H1 (cell line): ENCODE results near the gene RRBP1. TPM values are rescaled to one million over a fixed set of nuclear protein-coding genes. Genes with fewer than 3 reads are reported as not detected.

ENCODE experiments used
- CTCF ChIA-PET: fragments of 300-600 bp; sonication (Branson Sonifier 250); formaldehyde crosslinking; loops from one replicate; lab custom pipeline; 2021; ENCODE audit not compliant: partially characterized antibody; lab: Charles Lee
- POLR2A ChIA-PET: fragments of 300-600 bp; sonication (Branson Sonifier 250); formaldehyde crosslinking; loops from one replicate; lab custom pipeline; 2021; ENCODE audit warnings: inconsistent platforms; ENCODE audit not compliant: partially characterized antibody; lab: Charles Lee
- DNase-seq, 2 experiments: peaks; one replicate each; pipeline versions ENCODE4 v3.0.0 to v3.0.0-alpha.2; 2010 to 2022; ENCODE audit warnings: low spot score in 2 of 2, low read depth in 1 of 2, mixed read lengths in 1 of 2
- FAIRE-seq: peaks from 2 replicates; lab custom pipeline; 2011; peaks lifted over from hg19 to GRCh38; lab: Jason Lieb, UNC
- H2AFZ ChIP-seq: 2 replicates; pipeline ENCODE4 v1.8.1; 2012; ENCODE audit warnings: low read length, inconsistent platforms
- H2AK5ac ChIP-seq: 2 replicates; pipeline ENCODE4 v1.6.1; 2013; ENCODE audit warnings: low read depth, low read length
- H2BK120ac ChIP-seq: replicated peaks from 2 replicates; pipeline ENCODE3; 2013; ENCODE audit warnings: low read depth, low read length, inconsistent platforms
- H2BK12ac ChIP-seq: 2 replicates; pipeline ENCODE4 v1.6.1; 2013; ENCODE audit warnings: low read depth, low read length
- H2BK15ac ChIP-seq: 2 replicates; pipeline ENCODE4 v1.6.1; 2013; ENCODE audit warnings: low read length
- H2BK20ac ChIP-seq: 2 replicates; pipeline ENCODE4 v1.6.1; 2013; ENCODE audit warnings: low read length
- H2BK5ac ChIP-seq: 2 replicates; pipeline ENCODE4 v1.6.1; 2013; ENCODE audit warnings: low read depth, low read length
- H3K14ac ChIP-seq: 2 replicates; pipeline ENCODE4 v1.6.1; 2013; ENCODE audit warnings: inconsistent platforms; ENCODE audit not compliant: insufficient read length
- H3K18ac ChIP-seq: 2 replicates; pipeline ENCODE4 v1.6.1; 2013; ENCODE audit warnings: low read length; ENCODE audit errors: extremely low read depth
- H3K23ac ChIP-seq: 2 replicates; pipeline ENCODE4 v1.6.1; 2013; ENCODE audit warnings: inconsistent platforms; ENCODE audit not compliant: insufficient read length
- H3K23me2 ChIP-seq: 2 replicates; pipeline ENCODE4 v1.6.1; 2013; ENCODE audit warnings: low read depth, low read length
- H3K27ac ChIP-seq: 2 replicates; pipeline ENCODE4 v1.6.1; 2011; ENCODE audit warnings: low read depth, low read length, inconsistent platforms
- H3K27me3 ChIP-seq, 4 experiments: replicated peaks in 1 of 4; 1 replicate in 1 of 4; 2 replicates in 3 of 4; pipeline versions ENCODE4 v1.6.1 to v1.8.1; 2011 to 2013; ENCODE audit warnings: low read length in 3 of 4, mild to moderate bottlenecking in 3 of 4, inconsistent platforms in 2 of 4, mixed read lengths in 2 of 4, moderate library complexity in 1 of 4; ENCODE audit not compliant: control insufficient read depth in 3 of 4, insufficient read depth in 3 of 4; ENCODE audit errors: extremely low read depth in 1 of 4
- H3K36me3 ChIP-seq, 4 experiments: 2 replicates each; pipeline versions ENCODE4 v1.6.1 to v1.8.1; 2011 to 2013; ENCODE audit warnings: mild to moderate bottlenecking in 4 of 4, low read length in 3 of 4, moderate library complexity in 2 of 4, control low read depth in 1 of 4, inconsistent platforms in 1 of 4; ENCODE audit not compliant: insufficient read depth in 4 of 4, control insufficient read depth in 2 of 4
- H3K4ac ChIP-seq: replicated peaks from 2 replicates; pipeline ENCODE3; 2013; ENCODE audit warnings: low read length, low read depth, mixed read lengths, inconsistent platforms; ENCODE audit not compliant: insufficient read length
- H3K4me1 ChIP-seq, 4 experiments: replicated peaks in 1 of 4; 1 replicate in 1 of 4; 2 replicates in 3 of 4; pipeline versions ENCODE4 v1.6.1 to v1.8.1; 2011 to 2013; ENCODE audit warnings: low read length in 3 of 4, inconsistent platforms in 2 of 4, mixed read lengths in 1 of 4; ENCODE audit not compliant: insufficient read depth in 4 of 4, control insufficient read depth in 3 of 4
- H3K4me2 ChIP-seq, 2 experiments: 2 replicates each; pipeline versions ENCODE4 v1.6.1 to v1.8.1; 2011 to 2013; ENCODE audit warnings: low read depth in 2 of 2, low read length in 2 of 2, control low read depth in 1 of 2, inconsistent platforms in 1 of 2, mild to moderate bottlenecking in 1 of 2; ENCODE audit not compliant: insufficient read depth in 1 of 2
- H3K4me3 ChIP-seq, 4 experiments: fragments of 200-600, 300-600 bp in 1 of 4; sonication (generic), shearing (Covaris generic), sonication (Bioruptor Twin) in 1 of 4; 2 replicates each; pipeline versions ENCODE4 v1.5.1 to v1.8.1; 2011 to 2016; ENCODE audit warnings: low read length in 4 of 4, low read depth in 3 of 4, control low read depth in 2 of 4, inconsistent platforms in 2 of 4, mild to moderate bottlenecking in 2 of 4, mixed read lengths in 1 of 4, moderate library complexity in 1 of 4; ENCODE audit not compliant: insufficient read depth in 2 of 4; ENCODE audit errors: extremely low read depth in 1 of 4
- H3K56ac ChIP-seq: replicated peaks from 2 replicates; pipeline ENCODE3; 2013; ENCODE audit warnings: low read depth, mild to moderate bottlenecking, mixed read lengths, low read length, inconsistent platforms; ENCODE audit not compliant: insufficient read length
- H3K79me1 ChIP-seq: 2 replicates; pipeline ENCODE4 v1.6.1; 2013; ENCODE audit warnings: low read depth, low read length, control low read depth
- H3K79me2 ChIP-seq, 2 experiments: 2 replicates each; pipeline versions ENCODE4 v1.6.1 to v1.8.1; 2012 to 2013; ENCODE audit warnings: low read length in 2 of 2, mild to moderate bottlenecking in 2 of 2, inconsistent platforms in 1 of 2; ENCODE audit not compliant: insufficient read depth in 2 of 2, control insufficient read depth in 1 of 2
- H3K9ac ChIP-seq, 4 experiments: replicated peaks in 1 of 4; 1 replicate in 1 of 4; 2 replicates in 3 of 4; pipeline versions ENCODE4 v1.6.1 to v1.8.1; 2011 to 2013; ENCODE audit warnings: low read depth in 3 of 4, low read length in 3 of 4, control low read depth in 2 of 4, mild to moderate bottlenecking in 2 of 4, moderate library complexity in 2 of 4, inconsistent platforms in 1 of 4; ENCODE audit errors: extremely low read depth in 1 of 4
- H3K9me3 ChIP-seq, 2 experiments: 2 replicates each; pipeline versions ENCODE4 v1.6.1 to v1.8.1; 2012 to 2013; ENCODE audit warnings: mild to moderate bottlenecking in 2 of 2, moderate library complexity in 2 of 2, control low read depth in 1 of 2, inconsistent platforms in 1 of 2, low read depth in 1 of 2, low read length in 1 of 2, mixed read lengths in 1 of 2; ENCODE audit not compliant: insufficient read depth in 2 of 2
- H4K20me1 ChIP-seq, 2 experiments: replicated peaks in 1 of 2; 2 replicates each; pipeline versions ENCODE3 to v1.8.1; 2011 to 2013; ENCODE audit warnings: inconsistent platforms in 2 of 2, low read length in 2 of 2, mild to moderate bottlenecking in 1 of 2; ENCODE audit not compliant: insufficient read depth in 2 of 2, control insufficient read depth in 1 of 2
- H4K5ac ChIP-seq: 2 replicates; pipeline ENCODE4 v1.6.1; 2013; ENCODE audit warnings: low read length, low read depth, mixed read lengths, inconsistent platforms; ENCODE audit not compliant: insufficient read length
- H4K8ac ChIP-seq: 2 replicates; pipeline ENCODE4 v1.8.0; 2013; ENCODE audit warnings: mild to moderate bottlenecking, moderate library complexity, low read length, inconsistent platforms; ENCODE audit not compliant: insufficient read depth; ENCODE audit errors: extremely low read depth
- H4K91ac ChIP-seq: replicated peaks from 2 replicates; pipeline ENCODE3; 2013; ENCODE audit warnings: low read length, mixed read lengths, inconsistent platforms; ENCODE audit not compliant: insufficient read length
- BACH1 ChIP-seq: IDR thresholded peaks from 2 replicates; pipeline ENCODE4 v1.6.1; 2012; ENCODE audit warnings: low read length, improper control_type of control experiment
- GTF2F1 ChIP-seq: IDR thresholded peaks from 2 replicates; pipeline ENCODE4 v1.6.1; 2012; ENCODE audit warnings: low read depth, low read length, improper control_type of control experiment, borderline replicate concordance
- MAFK ChIP-seq: IDR thresholded peaks from 2 replicates; pipeline ENCODE4 v1.6.1; 2012; ENCODE audit warnings: low read depth, mild to moderate bottlenecking, improper control_type of control experiment, low read length
- WGBS, 2 experiments: shearing (Covaris generic) in 1 of 2; methylation state at CpG; one replicate each; pipeline versions ENCODE4 v1.1.6 to v1.1.7; 2013 to 2015; ENCODE audit warnings: low lambda C conversion rate in 2 of 2, mixed read lengths in 2 of 2, inconsistent platforms in 1 of 2, low coverage in 1 of 2, missing lambda C conversion rate in 1 of 2; ENCODE audit not compliant: insufficient replicate concordance in 2 of 2, insufficient coverage in 1 of 2, insufficient read length in 1 of 2; ENCODE audit errors: extremely low coverage in 1 of 2, missing lambda C conversion rate in 1 of 2; 5-methylcytosine and 5-hydroxymethylcytosine counted together
- polyA plus RNA-seq, 7 experiments: library from polyadenylated mRNA; depleted of rRNA in 3 of 7; stranded (reverse) in 5 of 7; unstranded in 2 of 7; fragments of >200 nt in 5 of 7; fragments of 200-250 nt in 2 of 7; gene quantifications; 1 replicate in 5 of 7; 2 replicates in 1 of 7; 4 replicates in 1 of 7; pipeline versions ENCODE4 v1.2.1 to v1.2.3, GENCODE V29; 2011 to 2013; ENCODE audit warnings: missing spikeins in 2 of 7, mixed read lengths in 2 of 7
- total RNA-seq: library from RNA; stranded (reverse); fragmentation: NEBNext Ultra II Directional; extraction: Animal tissue kit (Norgen Biotek cat#: 25700); gene quantifications from 2 replicates; pipeline ENCODE4 v1.2.1, GENCODE V29; 2021

RRBP1 gene
- total and polyA plus RNA-seq, 2 of the 8 experiments (the other 6 are each of a cell fraction or from before 2014, with no cell fraction given): 15.9 to 157 TPM

DNA sequence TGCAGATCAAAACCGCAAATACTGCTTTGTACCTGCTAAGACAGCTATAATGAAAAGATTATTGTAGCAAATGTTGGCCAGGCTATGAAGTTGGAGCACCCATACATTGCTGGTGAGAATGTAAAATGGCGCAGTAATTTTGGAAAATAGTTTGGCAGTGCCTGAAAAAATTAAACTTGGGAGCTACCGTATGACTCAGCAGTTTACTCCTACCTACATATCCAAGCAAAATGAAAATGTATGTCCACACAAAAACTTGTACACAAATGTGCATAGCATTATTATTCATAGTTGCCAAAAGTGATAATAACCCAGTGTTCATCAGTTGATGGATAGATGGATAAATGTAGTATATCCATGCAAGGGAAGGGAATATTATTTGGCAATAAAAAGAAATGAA lies 98.9 kb downstream of the RRBP1 start:
- H4K5ac ChIP-seq: no peak overlapping the region
- H3K9me3 ChIP-seq: no peaks in the 10 kb centered on the region
- ChIA-PET POLR2A (interaction anchor here (0.7 to 2.4 kb wide), 4 partner anchors 9 to 144 kb away, joined by 3 to 17 read pairs (median 5); partner anchors contain the start of gene DSTN), CTCF (interaction anchor here (0.6 to 3.5 kb wide), 3 partner anchors 11 to 74 kb away, joined by 3 to 15 read pairs (median 3); no protein-coding TSS in a partner anchor)
- H3K23me2 ChIP-seq: no peaks in the 10 kb centered on the region; the same call in 1 of the 2 replicates
- TF ChIP-seq MAFK: peak; percentile 43
- TF ChIP-seq GTF2F1: no peak
- peak; percentile 68 for TF ChIP-seq BACH1
- no peak overlapping the region for H2BK12ac ChIP-seq
- H3K79me2 ChIP-seq: peaks cover 6 to 96% of the 10 kb centered on the region in 2 experiments; a peak in 3 of 4 replicates
- no peak overlapping the region for H2AFZ ChIP-seq
- H3K9ac ChIP-seq: no peak overlapping the region
- no peak overlapping the region for H3K4me3 ChIP-seq
- H3K27me3 ChIP-seq: no peaks in the 10 kb centered on the region
- peaks cover 0 to 1% of the 10 kb centered on the region in 2 experiments for H4K20me1 ChIP-seq
- no peak overlapping the region for H3K4ac ChIP-seq
- H2BK20ac ChIP-seq: no peak overlapping the region
- H2BK15ac ChIP-seq: no peak overlapping the region
- H3K14ac ChIP-seq: no peak overlapping the region
- DNase-seq: no peak
- no peak overlapping the region for H4K8ac ChIP-seq
- no peak overlapping the region for H3K18ac ChIP-seq
- H2BK120ac ChIP-seq: no peak overlapping the region
- peaks cover 11% of the 10 kb centered on the region for H3K79me1 ChIP-seq
- H3K36me3 ChIP-seq: no peaks in the 10 kb centered on the region
- H2AK5ac ChIP-seq: no peak overlapping the region
- H3K23ac ChIP-seq: no peak overlapping the region
- H3K56ac ChIP-seq: no peak overlapping the region
- no peak overlapping the region for H2BK5ac ChIP-seq
- no peak for FAIRE-seq
- H3K4me2 ChIP-seq: no peak overlapping the region
- H4K91ac ChIP-seq: no peak overlapping the region
- 93% methylated on average over 3 of the region's 3 CpGs; no CpG with 5 or more reads in 1 of the 2 experiments for WGBS, 2 experiments
- H3K27ac ChIP-seq: no peak overlapping the region
- H3K4me1 ChIP-seq: peaks cover 0 to 3% (median 0%) of the 10 kb centered on the region in 4 experiments; a peak in 2 of 7 replicates
